H1 (cell line): ENCODE data around the gene OGFR. TPM values are rescaled to one million over a fixed set of nuclear protein-coding genes. Genes with fewer than 3 reads are reported as not detected.

ENCODE experiments used
- CTCF ChIA-PET: fragments of 300-600 bp; sonication (Branson Sonifier 250); formaldehyde crosslinking; loops from one replicate; lab custom pipeline; 2021; ENCODE audit not compliant: partially characterized antibody; lab: Charles Lee
- POLR2A ChIA-PET: fragments of 300-600 bp; sonication (Branson Sonifier 250); formaldehyde crosslinking; loops from one replicate; lab custom pipeline; 2021; ENCODE audit warnings: inconsistent platforms; ENCODE audit not compliant: partially characterized antibody; lab: Charles Lee
- DNase-seq, 2 experiments: peaks; one replicate each; pipeline versions ENCODE4 v3.0.0 to v3.0.0-alpha.2; 2010 to 2022; ENCODE audit warnings: low spot score in 2 of 2, low read depth in 1 of 2, mixed read lengths in 1 of 2
- FAIRE-seq: peaks from 2 replicates; lab custom pipeline; 2011; peaks lifted over from hg19 to GRCh38; lab: Jason Lieb, UNC
- H2AFZ ChIP-seq: 2 replicates; pipeline ENCODE4 v1.8.1; 2012; ENCODE audit warnings: low read length, inconsistent platforms
- H2AK5ac ChIP-seq: 2 replicates; pipeline ENCODE4 v1.6.1; 2013; ENCODE audit warnings: low read depth, low read length
- H2BK120ac ChIP-seq: replicated peaks from 2 replicates; pipeline ENCODE3; 2013; ENCODE audit warnings: low read depth, low read length, inconsistent platforms
- H2BK12ac ChIP-seq: 2 replicates; pipeline ENCODE4 v1.6.1; 2013; ENCODE audit warnings: low read depth, low read length
- H2BK15ac ChIP-seq: 2 replicates; pipeline ENCODE4 v1.6.1; 2013; ENCODE audit warnings: low read length
- H2BK20ac ChIP-seq: 2 replicates; pipeline ENCODE4 v1.6.1; 2013; ENCODE audit warnings: low read length
- H2BK5ac ChIP-seq: 2 replicates; pipeline ENCODE4 v1.6.1; 2013; ENCODE audit warnings: low read depth, low read length
- H3K14ac ChIP-seq: 2 replicates; pipeline ENCODE4 v1.6.1; 2013; ENCODE audit warnings: inconsistent platforms; ENCODE audit not compliant: insufficient read length
- H3K18ac ChIP-seq: 2 replicates; pipeline ENCODE4 v1.6.1; 2013; ENCODE audit warnings: low read length; ENCODE audit errors: extremely low read depth
- H3K23ac ChIP-seq: 2 replicates; pipeline ENCODE4 v1.6.1; 2013; ENCODE audit warnings: inconsistent platforms; ENCODE audit not compliant: insufficient read length
- H3K23me2 ChIP-seq: 2 replicates; pipeline ENCODE4 v1.6.1; 2013; ENCODE audit warnings: low read depth, low read length
- H3K27ac ChIP-seq: 2 replicates; pipeline ENCODE4 v1.6.1; 2011; ENCODE audit warnings: low read depth, low read length, inconsistent platforms
- H3K27me3 ChIP-seq, 4 experiments: replicated peaks in 1 of 4; 1 replicate in 1 of 4; 2 replicates in 3 of 4; pipeline versions ENCODE4 v1.6.1 to v1.8.1; 2011 to 2013; ENCODE audit warnings: low read length in 3 of 4, mild to moderate bottlenecking in 3 of 4, inconsistent platforms in 2 of 4, mixed read lengths in 2 of 4, moderate library complexity in 1 of 4; ENCODE audit not compliant: control insufficient read depth in 3 of 4, insufficient read depth in 3 of 4; ENCODE audit errors: extremely low read depth in 1 of 4
- H3K36me3 ChIP-seq, 4 experiments: 2 replicates each; pipeline versions ENCODE4 v1.6.1 to v1.8.1; 2011 to 2013; ENCODE audit warnings: mild to moderate bottlenecking in 4 of 4, low read length in 3 of 4, moderate library complexity in 2 of 4, control low read depth in 1 of 4, inconsistent platforms in 1 of 4; ENCODE audit not compliant: insufficient read depth in 4 of 4, control insufficient read depth in 2 of 4
- H3K4ac ChIP-seq: replicated peaks from 2 replicates; pipeline ENCODE3; 2013; ENCODE audit warnings: low read length, low read depth, mixed read lengths, inconsistent platforms; ENCODE audit not compliant: insufficient read length
- H3K4me1 ChIP-seq, 4 experiments: replicated peaks in 1 of 4; 1 replicate in 1 of 4; 2 replicates in 3 of 4; pipeline versions ENCODE4 v1.6.1 to v1.8.1; 2011 to 2013; ENCODE audit warnings: low read length in 3 of 4, inconsistent platforms in 2 of 4, mixed read lengths in 1 of 4; ENCODE audit not compliant: insufficient read depth in 4 of 4, control insufficient read depth in 3 of 4
- H3K4me2 ChIP-seq, 2 experiments: 2 replicates each; pipeline versions ENCODE4 v1.6.1 to v1.8.1; 2011 to 2013; ENCODE audit warnings: low read depth in 2 of 2, low read length in 2 of 2, control low read depth in 1 of 2, inconsistent platforms in 1 of 2, mild to moderate bottlenecking in 1 of 2; ENCODE audit not compliant: insufficient read depth in 1 of 2
- H3K4me3 ChIP-seq, 4 experiments: fragments of 200-600, 300-600 bp in 1 of 4; sonication (generic), shearing (Covaris generic), sonication (Bioruptor Twin) in 1 of 4; 2 replicates each; pipeline versions ENCODE4 v1.5.1 to v1.8.1; 2011 to 2016; ENCODE audit warnings: low read length in 4 of 4, low read depth in 3 of 4, control low read depth in 2 of 4, inconsistent platforms in 2 of 4, mild to moderate bottlenecking in 2 of 4, mixed read lengths in 1 of 4, moderate library complexity in 1 of 4; ENCODE audit not compliant: insufficient read depth in 2 of 4; ENCODE audit errors: extremely low read depth in 1 of 4
- H3K56ac ChIP-seq: replicated peaks from 2 replicates; pipeline ENCODE3; 2013; ENCODE audit warnings: low read depth, mild to moderate bottlenecking, mixed read lengths, low read length, inconsistent platforms; ENCODE audit not compliant: insufficient read length
- H3K79me1 ChIP-seq: 2 replicates; pipeline ENCODE4 v1.6.1; 2013; ENCODE audit warnings: low read depth, low read length, control low read depth
- H3K79me2 ChIP-seq, 2 experiments: 2 replicates each; pipeline versions ENCODE4 v1.6.1 to v1.8.1; 2012 to 2013; ENCODE audit warnings: low read length in 2 of 2, mild to moderate bottlenecking in 2 of 2, inconsistent platforms in 1 of 2; ENCODE audit not compliant: insufficient read depth in 2 of 2, control insufficient read depth in 1 of 2
- H3K9ac ChIP-seq, 4 experiments: replicated peaks in 1 of 4; 1 replicate in 1 of 4; 2 replicates in 3 of 4; pipeline versions ENCODE4 v1.6.1 to v1.8.1; 2011 to 2013; ENCODE audit warnings: low read depth in 3 of 4, low read length in 3 of 4, control low read depth in 2 of 4, mild to moderate bottlenecking in 2 of 4, moderate library complexity in 2 of 4, inconsistent platforms in 1 of 4; ENCODE audit errors: extremely low read depth in 1 of 4
- H3K9me3 ChIP-seq, 2 experiments: 2 replicates each; pipeline versions ENCODE4 v1.6.1 to v1.8.1; 2012 to 2013; ENCODE audit warnings: mild to moderate bottlenecking in 2 of 2, moderate library complexity in 2 of 2, control low read depth in 1 of 2, inconsistent platforms in 1 of 2, low read depth in 1 of 2, low read length in 1 of 2, mixed read lengths in 1 of 2; ENCODE audit not compliant: insufficient read depth in 2 of 2
- H4K20me1 ChIP-seq, 2 experiments: replicated peaks in 1 of 2; 2 replicates each; pipeline versions ENCODE3 to v1.8.1; 2011 to 2013; ENCODE audit warnings: inconsistent platforms in 2 of 2, low read length in 2 of 2, mild to moderate bottlenecking in 1 of 2; ENCODE audit not compliant: insufficient read depth in 2 of 2, control insufficient read depth in 1 of 2
- H4K5ac ChIP-seq: 2 replicates; pipeline ENCODE4 v1.6.1; 2013; ENCODE audit warnings: low read length, low read depth, mixed read lengths, inconsistent platforms; ENCODE audit not compliant: insufficient read length
- H4K8ac ChIP-seq: 2 replicates; pipeline ENCODE4 v1.8.0; 2013; ENCODE audit warnings: mild to moderate bottlenecking, moderate library complexity, low read length, inconsistent platforms; ENCODE audit not compliant: insufficient read depth; ENCODE audit errors: extremely low read depth
- H4K91ac ChIP-seq: replicated peaks from 2 replicates; pipeline ENCODE3; 2013; ENCODE audit warnings: low read length, mixed read lengths, inconsistent platforms; ENCODE audit not compliant: insufficient read length
- MAFK ChIP-seq: IDR thresholded peaks from 2 replicates; pipeline ENCODE4 v1.6.1; 2012; ENCODE audit warnings: low read depth, mild to moderate bottlenecking, improper control_type of control experiment, low read length
- WGBS, 2 experiments: shearing (Covaris generic) in 1 of 2; methylation state at CpG; one replicate each; pipeline versions ENCODE4 v1.1.6 to v1.1.7; 2013 to 2015; ENCODE audit warnings: low lambda C conversion rate in 2 of 2, mixed read lengths in 2 of 2, inconsistent platforms in 1 of 2, low coverage in 1 of 2, missing lambda C conversion rate in 1 of 2; ENCODE audit not compliant: insufficient replicate concordance in 2 of 2, insufficient coverage in 1 of 2, insufficient read length in 1 of 2; ENCODE audit errors: extremely low coverage in 1 of 2, missing lambda C conversion rate in 1 of 2; 5-methylcytosine and 5-hydroxymethylcytosine counted together
- polyA plus RNA-seq, 7 experiments: library from polyadenylated mRNA; depleted of rRNA in 3 of 7; stranded (reverse) in 5 of 7; unstranded in 2 of 7; fragments of >200 nt in 5 of 7; fragments of 200-250 nt in 2 of 7; gene quantifications; 1 replicate in 5 of 7; 2 replicates in 1 of 7; 4 replicates in 1 of 7; pipeline versions ENCODE4 v1.2.1 to v1.2.3, GENCODE V29; 2011 to 2013; ENCODE audit warnings: missing spikeins in 2 of 7, mixed read lengths in 2 of 7
- total RNA-seq: library from RNA; stranded (reverse); fragmentation: NEBNext Ultra II Directional; extraction: Animal tissue kit (Norgen Biotek cat#: 25700); gene quantifications from 2 replicates; pipeline ENCODE4 v1.2.1, GENCODE V29; 2021

Gene OGFR
- total and polyA plus RNA-seq, 2 of the 8 experiments (the other 6 are each of a cell fraction or from before 2014, with no cell fraction given): 13.9 to 25.1 TPM

GRCh38 chr20:62778058-62778457 is 26.6 kb upstream of the OGFR start:
- H3K4me1 ChIP-seq: peaks cover 0 to 16% (median 3%) of the 10 kb centered on the region in 4 experiments; a peak in 4 of 7 replicates
- ChIA-PET POLR2A (no interaction called here), CTCF (interaction anchor here (3.4 kb wide), 1 partner anchor 14 kb away, joined by 35 read pairs; no protein-coding TSS in a partner anchor)
- no peaks in the 10 kb centered on the region for H3K9me3 ChIP-seq
- no peak overlapping the region for H4K5ac ChIP-seq
- H3K18ac ChIP-seq: peak overlapping the region; percentile 78; the same call in 1 of the 2 replicates
- no peaks in the 10 kb centered on the region for H3K36me3 ChIP-seq
- H2BK20ac ChIP-seq: no peak overlapping the region
- H3K4me2 ChIP-seq: no peak overlapping the region
- no peak for FAIRE-seq
- no peaks in the 10 kb centered on the region for H3K79me2 ChIP-seq
- H2AFZ ChIP-seq: no peak overlapping the region
- no peak overlapping the region for H3K9ac ChIP-seq
- WGBS, 2 experiments: 96% methylated on average over 9 of the region's 9 CpGs; no CpG with 5 or more reads in 1 of the 2 experiments
- no peak overlapping the region for H3K56ac ChIP-seq
- no peaks in the 10 kb centered on the region for H3K27me3 ChIP-seq
- H4K8ac ChIP-seq: peak overlapping the region; percentile 0; the same call in 1 of the 2 replicates
- H2BK12ac ChIP-seq: peak overlapping the region; percentile 75; the same call in 1 of the 2 replicates
- peak overlapping the region; percentile 93; the same call in 1 of the 2 replicates for H2AK5ac ChIP-seq
- H2BK120ac ChIP-seq: no peak overlapping the region
- no peak overlapping the region for H3K27ac ChIP-seq
- H4K20me1 ChIP-seq: no peaks in the 10 kb centered on the region
- no peaks in the 10 kb centered on the region for H3K23me2 ChIP-seq
- H3K23ac ChIP-seq: no peak overlapping the region
- no peak for DNase-seq
- H3K4ac ChIP-seq: peak overlapping the region; percentile 14
- H2BK5ac ChIP-seq: 0 out of 2 replicates have a peak overlapping the region, but pooled peaks have one; percentile 56
- H3K4me3 ChIP-seq: no peak overlapping the region
- H3K79me1 ChIP-seq: no peaks in the 10 kb centered on the region
- no peak overlapping the region for H3K14ac ChIP-seq
- peak overlapping the region; percentile 65; the same call in 1 of the 2 replicates for H2BK15ac ChIP-seq
- peak overlapping the region; percentile 60 for H4K91ac ChIP-seq
- TF ChIP-seq MAFK: no peak
